NCI-H128 (cell line): ENCODE data around the gene ATP1A2.
A peak's percentile ranks its signal among the peaks of the same experiment; 100 is the strongest.

Experiments used
- DNase-seq: peaks from one replicate; lab custom pipeline; 2025; ENCODE audit not compliant: unreplicated experiment; lab: John Stamatoyannopoulos, UW

Gene ATP1A2

GRCh38 chr1:160115545-160116282, at the start of gene ATP1A2:
ATP1A2 (plus strand) TSS chr1:160115759; CDS start chr1:160115862, 103 bp downstream.
- no peak for DNase-seq

GRCh38 chr1:160066829-160067745, 48.5 kb upstream of the ATP1A2 start:
- DNase-seq = no peak

- DNase-seq = no peak
These were observed 47.3 kb upstream of the ATP1A2 start for GRCh38 chr1:160068225-160068624.

- no peak for DNase-seq
These were observed 45.9 kb upstream of the ATP1A2 start, which contains the start of gene KCNJ10 for GRCh38 chr1:160069460-160070231. KCNJ10 (minus strand) TSS chr1:160070160; CDS start chr1:160042532, 27,628 bp downstream.

- peak; percentile 30 for DNase-seq
These were observed 45.1 kb upstream of the ATP1A2 start for GRCh38 chr1:160070243-160071163.

- DNase-seq = no peak
These were observed 44.3 kb upstream of the ATP1A2 start for GRCh38 chr1:160071289-160071688.

- DNase-seq = no peak
These were observed 40.7 kb upstream of the ATP1A2 start for GRCh38 chr1:160074865-160075264.

GRCh38 chr1:160075836-160076235, 39.7 kb upstream of the ATP1A2 start:
- DNase-seq = no peak

GRCh38 chr1:160076295-160076694, 39.3 kb upstream of the ATP1A2 start:
- DNase-seq = no peak

GRCh38 chr1:160077486-160077885, 38.1 kb upstream of the ATP1A2 start:
- DNase-seq = no peak

GRCh38 chr1:160078512-160079195, 36.9 kb upstream of the ATP1A2 start:
- no peak for DNase-seq

GRCh38 chr1:160079448-160079847, 36.1 kb upstream of the ATP1A2 start:
- no peak for DNase-seq

- DNase-seq = no peak
These were observed 35.0 kb upstream of the ATP1A2 start for GRCh38 chr1:160080381-160081100.

- no peak for DNase-seq
These were observed 34.2 kb upstream of the ATP1A2 start, which contains the start of gene KCNJ9 for GRCh38 chr1:160081261-160081936. KCNJ9 (plus strand) TSS chr1:160081538; CDS start chr1:160084031, 2,493 bp downstream.

GRCh38 chr1:160082487-160082886, 33.1 kb upstream of the ATP1A2 start:
- DNase-seq = no peak

GRCh38 chr1:160082926-160083325, 32.6 kb upstream of the ATP1A2 start:
- DNase-seq = no peak

GRCh38 chr1:160083968-160084770, 31.4 kb upstream of the ATP1A2 start:
- peak; percentile 65 for DNase-seq
